Urothelium cell line (cell line): ENCODE results near the gene GRIA1.
"Not testable (repeated sequence)": the region's sequence is repeated elsewhere in the genome, so short reads cannot be mapped to it uniquely, and the experiment has no call there.

Experiments
- DNase-seq: peaks from one replicate; pipeline ENCODE4 v3.0.0; 2011; ENCODE audit warnings: low spot score, mixed read lengths
- FAIRE-seq: peaks from 2 replicates; lab custom pipeline; 2011; peaks lifted over from hg19 to GRCh38; lab: Jason Lieb, UNC

Gene GRIA1

DNA sequence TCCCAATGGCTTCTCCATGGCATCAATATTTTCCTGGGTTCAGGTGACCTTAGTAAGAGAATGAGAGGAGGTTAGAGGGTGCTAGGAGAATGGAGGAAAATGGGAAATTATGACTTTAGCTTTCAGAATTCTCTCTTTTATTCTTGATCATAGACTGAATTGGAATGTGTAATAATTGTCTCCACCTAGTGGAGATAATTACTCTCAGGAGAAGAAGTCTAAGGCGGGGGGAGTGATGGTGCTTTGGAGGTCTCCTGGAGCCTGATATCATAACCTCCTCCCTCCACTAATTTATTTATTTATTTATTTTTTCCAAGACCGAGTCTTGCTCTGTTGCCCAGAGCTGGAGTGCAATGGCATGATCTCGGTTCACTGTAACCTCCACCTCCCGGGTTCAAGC is 221.3 kb downstream of the GRIA1 start:
- DNase-seq (no peak), FAIRE-seq (no peak)

DNA sequence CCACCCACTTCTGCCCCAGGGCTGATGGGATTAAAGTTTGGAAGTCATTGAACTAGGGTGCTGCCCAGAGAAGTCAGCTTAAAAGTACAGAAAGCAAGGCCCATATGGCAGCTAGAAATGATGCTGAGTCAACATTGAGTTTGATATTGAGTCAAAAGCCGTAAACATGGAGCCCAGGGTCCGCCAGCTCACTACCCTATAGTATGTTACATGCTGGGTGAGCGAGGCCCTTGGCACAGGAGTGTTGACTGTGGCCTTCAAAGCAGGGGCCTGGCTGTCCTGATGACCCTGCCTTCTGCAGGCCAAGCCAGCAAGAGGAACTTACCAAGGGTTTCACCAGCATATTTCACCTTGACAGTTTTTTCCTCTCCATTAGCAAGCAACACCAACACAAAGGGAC is 222.5 kb downstream of the GRIA1 start:
- DNase-seq: no peak
- FAIRE-seq: no peak

DNA sequence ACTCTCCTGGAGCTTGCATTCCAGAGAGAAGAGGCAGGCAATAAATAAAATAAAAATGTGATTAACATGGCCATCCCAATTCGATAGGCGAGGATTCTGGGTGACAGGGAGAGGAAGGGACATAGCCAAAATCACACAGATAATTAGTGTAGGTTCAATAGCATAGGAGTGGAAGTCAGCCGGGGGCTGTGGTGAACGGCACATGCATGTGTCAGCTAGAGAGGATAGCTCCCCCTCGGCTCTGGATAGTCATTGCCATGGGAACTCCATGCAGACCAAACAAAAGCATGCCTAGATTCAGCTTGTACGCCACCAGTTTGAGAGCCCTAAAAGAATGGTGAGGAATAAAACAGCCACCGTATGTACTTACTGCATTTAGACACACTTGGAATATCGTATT is 223.5 kb downstream of the GRIA1 start:
- no peak for FAIRE-seq
- DNase-seq: no peak

DNA sequence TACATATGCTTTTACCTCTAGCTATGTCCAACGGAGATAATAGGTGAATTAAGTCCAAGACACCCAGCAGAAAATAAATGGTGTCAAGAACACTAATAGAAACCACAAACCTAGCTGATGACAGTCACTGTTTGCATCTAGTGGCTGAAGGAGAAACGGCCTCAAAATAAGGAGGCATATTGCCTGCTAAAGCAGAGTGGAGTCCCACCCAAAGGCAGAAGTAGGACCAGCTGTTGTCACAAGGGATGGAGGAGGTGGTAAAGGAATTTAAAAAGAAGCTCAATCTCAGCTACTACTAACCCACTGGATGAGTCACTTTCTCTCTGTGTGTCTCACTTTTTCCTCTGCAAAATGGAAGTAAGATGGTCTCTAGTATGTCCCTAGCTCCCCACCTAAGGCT is 224.3 kb downstream of the GRIA1 start:
- DNase-seq (peak; percentile 17), FAIRE-seq (no peak)

DNA sequence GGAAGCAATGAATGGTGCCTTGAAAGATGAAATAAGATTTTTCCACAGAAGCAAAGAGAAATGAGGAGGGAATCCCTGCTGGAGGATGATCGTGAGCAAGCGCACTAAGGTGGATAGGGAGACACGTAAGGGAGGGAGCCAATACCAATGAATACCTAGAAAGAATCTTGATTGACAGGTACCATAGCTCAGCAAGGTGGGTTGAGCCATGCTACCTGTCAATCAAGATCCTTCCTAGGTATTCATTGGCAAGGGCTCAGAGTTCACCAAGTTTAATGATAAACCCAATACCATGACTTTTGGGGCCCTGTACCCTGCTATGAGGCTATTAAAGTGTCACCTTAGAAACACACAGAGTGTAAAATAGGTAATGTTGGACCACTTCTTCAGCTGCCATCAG is 226.8 kb downstream of the GRIA1 start:
- FAIRE-seq (no peak), DNase-seq (no peak)

DNA sequence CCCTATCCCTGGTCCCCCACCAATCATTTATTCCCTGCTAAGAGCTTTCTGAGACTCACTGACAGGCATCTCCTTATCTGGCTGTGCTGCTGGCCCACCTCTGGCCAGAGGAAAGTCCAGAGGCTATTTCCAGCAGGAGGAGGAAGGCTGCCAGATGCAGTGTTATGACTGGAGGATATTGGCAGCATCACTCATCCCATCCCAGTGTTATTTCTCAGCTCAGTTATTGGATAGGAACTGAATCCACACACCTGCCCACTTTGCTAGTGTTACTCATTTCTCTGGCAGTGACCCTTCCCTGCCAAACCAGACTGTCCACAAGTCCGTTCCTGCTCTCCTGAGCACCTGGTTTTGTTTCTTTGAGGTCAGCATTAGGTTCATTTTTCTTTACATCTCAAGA is 228.2 kb downstream of the GRIA1 start:
- no peak for FAIRE-seq
- no peak for DNase-seq

DNA sequence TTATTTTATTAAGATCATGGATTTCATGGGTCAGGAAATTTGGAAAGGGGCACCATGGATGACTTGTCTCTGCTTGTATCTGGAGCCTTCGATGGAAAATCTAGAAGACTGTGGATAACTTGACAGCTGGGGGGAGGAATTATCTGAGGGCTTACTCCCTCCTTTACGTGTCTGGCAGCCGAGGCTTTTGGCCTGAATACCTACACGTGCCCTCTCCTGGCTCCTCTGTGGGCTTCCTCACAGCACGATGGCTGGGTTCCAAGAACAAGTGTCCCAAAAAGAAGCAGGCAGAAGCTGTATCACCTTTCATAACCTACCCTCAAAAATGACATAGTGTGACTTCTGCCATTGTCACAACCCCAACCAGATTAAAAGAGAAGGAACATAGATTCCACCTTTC is 228.9 kb downstream of the GRIA1 start:
- no peak for FAIRE-seq
- DNase-seq: no peak

DNA sequence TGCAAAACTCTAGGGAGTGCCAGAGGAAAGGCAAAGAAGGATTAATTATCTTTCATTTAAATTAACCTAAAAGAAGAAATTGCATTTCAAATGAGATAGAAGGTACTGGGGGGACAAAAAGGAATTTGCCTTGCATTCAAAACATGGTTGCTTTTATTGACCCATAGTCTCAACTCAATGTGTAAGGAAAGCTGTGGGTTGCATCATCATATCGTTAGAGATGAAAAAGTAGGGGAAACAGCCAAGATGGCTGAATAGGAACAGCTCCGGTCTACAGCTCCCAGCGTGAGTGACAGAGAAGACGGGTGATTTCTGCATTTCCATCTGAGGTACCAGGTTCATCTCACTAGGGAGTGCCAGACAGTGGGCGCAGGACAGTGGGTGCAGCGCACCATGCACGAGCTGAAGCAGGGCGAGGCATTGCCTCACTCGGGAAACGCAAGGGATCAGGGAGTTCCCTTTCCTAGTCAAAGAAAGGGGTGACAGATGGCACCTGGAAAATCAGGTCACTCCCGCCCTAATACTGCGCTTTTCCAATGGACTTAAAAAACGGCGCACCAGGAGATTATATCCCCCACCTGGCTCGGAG is 232.6 kb downstream of the GRIA1 start:
- not testable (repeated sequence) for FAIRE-seq

DNA sequence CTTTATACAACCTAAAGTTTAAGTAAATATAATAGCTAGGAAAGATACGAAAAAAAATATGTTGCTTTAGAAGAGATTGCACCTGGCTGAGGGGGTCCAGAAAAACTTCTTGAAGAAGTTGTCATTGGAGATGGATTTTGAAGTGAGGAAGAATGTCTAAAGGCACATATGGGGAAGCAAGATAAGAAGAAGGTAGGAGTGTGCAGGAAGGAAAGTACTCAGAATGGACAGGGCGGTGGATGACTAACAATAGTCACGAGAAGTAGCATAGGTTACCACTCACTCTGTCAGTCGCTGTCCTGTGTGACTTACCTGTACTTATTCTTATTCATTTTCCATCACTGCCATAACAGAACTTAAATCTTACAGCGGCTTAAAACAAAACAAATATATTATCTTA is 251.6 kb downstream of the GRIA1 start:
- DNase-seq: no peak
- no peak for FAIRE-seq

More for the DNA sequence above, 232.6 kb downstream of the GRIA1 start:
- not testable (repeated sequence) for DNase-seq

DNA sequence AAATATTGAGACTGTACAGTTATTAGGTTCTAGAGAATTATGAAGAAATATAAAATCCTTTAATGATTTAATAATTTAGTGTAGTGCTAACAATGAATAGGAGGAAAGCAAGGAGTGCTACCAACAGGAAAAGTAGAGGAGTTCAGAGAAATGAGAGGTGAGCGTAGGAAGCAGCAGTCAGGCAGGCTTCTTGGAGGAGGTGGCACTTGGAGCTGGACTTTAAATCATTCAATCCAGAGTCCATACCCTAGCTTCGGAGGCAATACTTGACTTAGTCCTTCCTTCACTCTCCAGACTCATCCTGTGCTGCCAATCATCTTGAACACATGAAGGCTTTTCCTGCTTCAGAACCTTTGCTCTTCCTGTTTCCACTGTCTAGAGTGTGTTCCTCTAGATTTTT is 254.3 kb downstream of the GRIA1 start:
- DNase-seq (no peak), FAIRE-seq (no peak)

DNA sequence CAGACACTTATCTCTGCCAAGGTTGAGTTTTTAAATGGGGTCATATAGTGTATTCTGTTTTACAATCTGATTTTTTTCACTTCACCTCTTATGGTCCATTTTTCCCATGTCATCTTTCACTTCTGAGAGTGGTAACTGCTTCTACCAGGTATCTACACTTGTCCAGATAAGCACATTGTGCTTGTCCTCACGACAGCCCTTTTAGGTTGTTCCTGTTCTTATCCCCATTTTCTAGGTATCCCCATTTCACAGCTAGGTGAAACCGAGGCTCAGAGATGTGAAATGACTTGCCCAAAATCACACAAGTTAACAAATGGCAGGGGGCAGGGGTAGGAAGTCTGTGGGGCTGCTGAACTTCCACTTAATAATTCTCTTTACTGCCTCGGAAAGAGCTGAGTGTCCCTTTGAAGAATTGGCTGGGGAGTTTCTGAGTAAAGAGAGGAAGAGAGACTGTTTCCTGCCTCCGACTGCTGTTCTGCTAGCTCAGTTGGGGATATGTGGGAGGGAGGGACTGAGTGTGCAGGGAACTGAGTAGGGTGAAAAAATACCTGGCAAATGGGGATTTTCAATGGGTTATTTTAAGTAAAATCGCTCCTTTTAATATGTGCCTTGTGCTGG is 255.4 kb downstream of the GRIA1 start:
- FAIRE-seq: no peak
- DNase-seq: no peak

DNA sequence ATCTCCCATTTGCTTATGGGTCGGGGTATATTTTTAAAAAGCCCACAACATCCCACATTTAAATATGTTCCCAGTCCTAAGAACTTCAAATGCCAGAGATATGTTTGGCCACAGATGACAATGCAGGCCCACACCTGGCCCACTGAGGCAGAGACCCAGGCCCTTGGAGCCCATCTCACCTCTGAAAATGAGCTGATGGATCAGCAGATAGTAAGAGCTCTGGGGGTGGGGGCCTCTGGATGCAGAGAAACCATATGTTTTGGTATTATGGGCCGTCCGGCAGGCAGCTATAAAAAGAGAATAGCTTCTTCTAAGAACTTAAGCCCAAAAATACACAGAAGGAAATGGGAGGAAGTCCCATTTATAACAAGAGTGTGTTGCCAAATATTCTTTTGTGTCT is 256.0 kb downstream of the GRIA1 start:
- FAIRE-seq (no peak), DNase-seq (no peak)

DNA sequence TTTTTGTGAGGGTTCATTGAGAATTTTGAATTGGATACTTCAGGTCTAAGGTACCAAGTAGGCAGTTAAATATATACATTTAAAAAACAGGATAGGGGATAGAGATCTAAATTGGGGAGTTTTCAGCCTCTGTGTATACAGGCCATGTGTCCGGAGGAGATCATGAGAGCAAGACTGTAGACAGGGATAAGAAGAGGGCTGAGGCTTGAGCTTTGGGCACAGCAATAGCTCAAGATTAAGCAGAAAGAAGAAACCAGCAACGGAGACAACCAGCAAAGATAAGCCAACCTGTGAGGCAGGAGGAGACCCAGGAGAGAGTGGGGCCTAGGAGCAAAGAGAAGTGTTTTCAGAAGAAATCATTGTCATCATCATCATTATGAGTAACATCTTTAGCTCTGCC is 258.4 kb downstream of the GRIA1 start:
- DNase-seq: no peak
- no peak for FAIRE-seq

DNA sequence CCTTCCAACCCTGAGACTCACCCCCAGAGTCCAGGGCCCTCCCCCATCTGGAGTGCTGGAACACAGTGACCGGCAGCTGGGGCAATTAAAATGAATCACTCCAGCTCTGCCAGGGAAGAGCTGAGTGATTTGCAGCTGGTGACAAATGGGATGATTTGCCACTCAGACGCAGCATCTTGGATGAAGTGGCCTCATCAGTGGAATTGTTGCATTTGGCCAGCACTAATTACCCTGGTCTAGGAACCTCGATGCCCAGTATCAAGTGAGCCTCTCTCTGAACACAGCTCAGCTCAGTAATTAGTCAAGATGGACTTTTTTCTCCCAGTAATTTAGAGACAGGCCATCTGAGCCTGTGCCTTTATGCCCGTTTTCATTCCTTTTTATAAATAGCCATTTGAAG is 259.5 kb downstream of the GRIA1 start:
- no peak for FAIRE-seq
- DNase-seq: no peak

DNA sequence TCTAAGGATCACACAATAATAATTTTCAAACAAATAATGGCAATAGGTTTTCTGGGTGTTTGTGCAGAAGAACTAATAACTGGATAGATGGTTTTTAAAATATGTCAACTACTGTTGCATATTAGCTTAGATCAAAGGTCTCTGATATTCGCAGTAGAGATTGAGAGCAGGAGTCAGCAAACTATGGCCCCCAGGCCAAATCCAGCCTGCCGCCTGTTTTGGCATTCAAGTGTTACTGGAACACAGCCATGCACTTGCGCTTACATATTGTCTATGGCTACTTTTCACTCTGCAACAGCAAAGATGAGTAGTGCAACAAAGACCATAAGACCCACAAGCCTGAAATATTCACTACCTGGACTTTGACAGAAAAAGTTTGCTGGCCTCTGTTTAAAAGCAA is 260.8 kb downstream of the GRIA1 start:
- no peak for DNase-seq
- no peak for FAIRE-seq

DNA sequence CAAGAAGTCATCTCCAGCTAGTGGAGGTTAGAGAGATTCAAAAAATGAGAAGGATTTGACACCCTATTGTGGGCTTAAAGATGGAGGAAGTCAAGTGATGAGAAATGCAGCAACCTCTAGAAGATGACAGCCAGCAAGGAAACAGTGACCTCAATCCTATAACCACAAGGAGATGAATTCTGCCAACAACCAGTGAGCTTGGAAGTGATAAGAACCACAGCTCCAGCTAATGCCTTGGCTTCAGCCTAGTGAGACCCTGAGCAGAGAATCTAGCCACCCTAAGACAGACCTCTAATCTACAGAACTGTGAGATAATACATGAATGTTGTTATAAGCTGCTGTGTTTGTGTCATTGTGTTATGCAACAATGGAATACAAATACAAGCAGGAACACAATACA is 262.4 kb downstream of the GRIA1 start:
- no peak for DNase-seq
- no peak for FAIRE-seq

DNA sequence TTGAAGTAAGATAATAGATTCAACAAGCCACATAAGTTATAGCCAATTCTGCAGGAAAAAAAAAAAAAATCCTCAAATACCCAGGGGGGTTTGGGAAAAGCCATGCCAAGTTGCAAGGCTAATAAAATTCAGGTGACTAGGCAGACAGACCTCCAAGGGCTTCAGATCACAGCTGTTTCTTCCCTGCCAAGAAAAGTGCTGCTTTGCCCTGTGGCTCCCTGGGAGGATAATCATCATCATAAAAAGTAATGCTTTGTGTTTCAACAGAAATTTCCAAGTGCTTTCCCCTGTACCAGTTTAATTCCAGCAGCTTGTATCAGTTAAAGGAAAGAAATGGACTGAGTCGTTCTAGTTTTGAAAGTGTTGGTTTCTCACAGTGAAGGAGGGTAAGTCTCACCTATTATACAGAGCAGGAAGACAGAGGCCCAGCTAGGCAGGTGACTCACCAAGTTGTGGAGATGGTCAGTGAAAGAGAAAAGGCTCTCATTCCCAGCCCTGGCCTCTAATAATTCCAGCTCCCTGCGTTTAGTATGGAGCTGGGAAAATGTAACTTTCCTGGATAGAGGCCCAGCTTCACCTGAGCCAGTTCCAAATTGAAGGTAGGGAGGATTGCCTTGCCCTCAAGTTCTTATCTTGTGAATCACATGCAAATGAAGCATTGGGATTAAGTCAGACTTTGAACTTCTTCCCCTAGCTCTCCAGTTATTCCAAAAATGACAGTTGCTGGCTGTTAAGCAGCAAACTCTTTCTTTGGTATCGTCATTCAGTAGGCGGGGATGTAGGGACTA is 263.4 kb downstream of the GRIA1 start:
- DNase-seq (peak; percentile 39), FAIRE-seq (no peak)

DNA sequence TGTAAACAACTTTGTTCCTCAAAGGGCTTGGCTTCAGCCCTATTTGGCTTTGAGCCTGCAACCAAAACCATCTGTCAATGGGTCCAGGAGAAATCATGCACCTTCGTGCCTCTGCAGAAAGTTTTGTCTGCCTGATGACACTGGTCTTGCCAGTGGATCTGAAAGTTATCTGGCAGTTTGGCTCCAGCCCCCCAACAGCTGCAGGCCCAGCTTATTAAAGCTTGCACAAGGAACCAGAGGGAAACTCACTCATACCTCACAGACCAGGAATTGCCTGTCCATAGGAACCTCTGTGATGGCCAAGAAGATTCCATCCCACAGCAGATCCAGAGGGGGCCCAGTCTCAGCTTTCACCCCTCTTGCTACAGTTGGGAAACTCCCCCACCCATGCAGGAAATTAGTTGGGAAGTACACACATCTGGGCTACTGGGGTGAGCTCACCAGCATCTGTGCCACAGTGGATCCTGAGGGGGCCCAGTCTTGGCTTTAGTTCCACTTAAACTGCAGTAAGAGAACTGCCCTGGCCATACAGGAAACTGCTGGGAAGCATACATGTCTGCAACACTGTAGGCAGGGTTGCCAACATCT is 265.5 kb downstream of the GRIA1 start:
- no peak for DNase-seq
- no peak for FAIRE-seq

DNA sequence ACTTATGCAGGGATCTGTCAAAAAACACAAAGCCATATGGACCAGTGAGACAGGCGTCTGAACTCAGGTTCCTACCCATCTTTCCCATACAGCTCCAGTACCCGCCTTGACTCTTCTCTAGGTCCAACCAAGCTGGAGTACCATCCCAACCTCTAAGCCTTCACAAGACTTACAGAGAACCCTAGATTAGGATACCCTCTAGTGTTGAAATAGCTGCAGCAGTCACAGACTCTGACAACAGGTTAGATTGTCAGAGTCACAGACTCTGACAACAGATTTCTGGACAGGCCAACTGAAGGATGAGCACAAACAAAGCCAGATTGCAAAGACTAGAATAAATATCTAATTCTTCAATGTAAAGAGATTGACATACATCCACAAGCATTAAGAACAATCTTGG is 266.1 kb downstream of the GRIA1 start:
- DNase-seq: no peak
- no peak for FAIRE-seq

DNA sequence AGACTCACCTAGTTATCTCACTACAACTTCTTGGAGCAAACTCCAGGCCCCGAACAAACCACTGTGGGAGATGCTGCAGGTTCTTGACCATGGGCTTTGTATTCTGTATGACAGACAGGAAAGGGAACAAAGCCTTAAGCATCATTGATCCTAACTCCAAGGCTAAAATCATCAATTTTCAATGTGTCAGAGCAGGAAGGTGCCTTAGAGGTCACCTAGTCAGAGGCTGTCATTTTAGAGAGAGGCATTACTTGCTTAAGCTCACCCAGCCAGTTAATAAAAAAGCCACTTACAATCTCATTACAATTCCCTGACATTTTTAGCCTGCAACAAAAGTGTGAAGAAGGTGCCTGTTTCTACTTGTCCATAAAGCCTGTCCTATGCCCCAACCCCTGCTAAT is 275.5 kb downstream of the GRIA1 start:
- DNase-seq: no peak
- no peak for FAIRE-seq

DNA sequence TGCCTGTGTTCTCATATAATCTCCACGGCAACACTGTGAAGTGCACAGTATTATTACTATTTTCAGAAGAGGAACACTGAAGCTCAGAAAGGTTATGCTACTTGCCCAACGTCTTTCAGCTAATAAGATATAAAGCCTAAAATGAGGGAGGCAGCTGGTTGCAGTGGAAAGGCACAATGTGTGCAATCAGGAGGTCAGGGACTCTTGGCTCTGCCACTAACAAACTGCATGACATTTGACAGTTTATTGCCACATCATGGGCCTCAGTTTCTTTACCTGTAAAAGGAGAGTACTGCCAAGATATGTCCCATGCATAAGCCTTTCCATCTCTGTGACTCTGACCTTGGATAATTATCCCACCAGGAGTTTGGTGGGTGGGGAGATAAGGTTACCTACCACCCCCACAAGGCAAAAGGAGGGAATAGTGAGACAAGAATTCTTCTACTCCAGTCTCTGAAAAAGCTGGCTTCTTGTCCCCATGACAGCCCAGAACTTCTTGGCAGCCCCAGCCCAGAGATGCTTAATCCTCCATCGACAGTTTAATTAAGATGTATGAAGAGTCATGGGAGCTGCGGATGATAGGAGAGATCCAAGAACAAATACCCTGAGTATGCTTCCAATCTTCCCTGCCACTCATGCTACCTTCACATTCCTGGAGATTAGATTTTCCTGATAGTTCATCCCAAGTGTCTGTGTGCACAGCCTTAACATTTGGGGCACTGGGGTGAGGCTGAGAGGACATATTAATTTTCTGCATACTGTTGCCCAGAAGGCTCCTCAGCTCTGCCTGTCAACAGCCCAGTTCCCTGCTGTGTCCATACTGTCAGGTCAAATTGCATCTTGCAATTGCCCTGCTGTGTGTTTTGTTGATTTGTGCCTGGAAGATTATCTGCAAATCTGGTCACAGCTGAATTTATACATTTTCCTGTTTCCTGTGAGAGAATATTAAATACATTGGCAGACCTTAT is 277.0 kb downstream of the GRIA1 start:
- peak; percentile 5 for FAIRE-seq

More for the DNA sequence above, 277.0 kb downstream of the GRIA1 start:
- DNase-seq: no peak
